ENCODE results near the gene TNRC6B.

The TNRC6B gene

DNA sequence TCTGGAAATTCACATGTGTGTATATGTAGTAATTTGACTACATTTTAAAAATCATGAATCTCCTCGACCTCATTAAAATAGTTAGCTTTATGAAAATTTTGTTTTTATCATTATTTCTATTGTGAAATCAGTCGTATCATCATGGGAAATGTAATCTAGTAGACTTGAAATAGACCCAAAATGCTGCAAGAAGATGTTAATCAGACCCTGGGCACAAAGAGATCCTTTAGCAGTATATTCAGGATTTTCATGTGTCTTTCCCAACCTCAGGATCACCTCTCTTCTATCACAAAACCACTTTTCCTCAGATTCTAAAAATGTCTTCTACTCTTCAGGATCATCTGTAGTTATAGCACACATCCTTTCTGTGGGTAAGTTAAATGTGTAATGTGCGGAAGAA lies 93.7 kb downstream of the TNRC6B start:
- TF ChIP-seq CTCF (conservative IDR thresholded peaks at IDR 0.05), result no peak
- no peak overlapping the region for H3K27ac ChIP-seq

DNA sequence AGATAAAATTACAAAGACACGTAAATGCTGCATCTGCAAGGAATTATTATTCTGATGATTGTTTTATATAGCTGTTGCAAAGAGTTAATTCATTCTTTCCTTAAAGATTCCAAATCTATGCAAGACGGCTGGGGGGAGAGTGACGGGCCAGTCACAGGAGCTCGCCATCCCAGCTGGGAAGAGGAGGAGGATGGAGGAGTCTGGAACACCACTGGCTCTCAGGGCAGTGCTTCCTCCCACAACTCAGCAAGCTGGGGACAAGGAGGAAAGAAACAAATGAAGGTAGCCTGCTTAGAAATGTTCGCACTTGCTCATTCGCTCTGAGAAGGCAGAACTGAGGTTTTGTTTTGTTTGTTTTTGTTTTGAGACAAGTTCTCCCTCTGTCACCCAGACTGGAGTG lies 95.6 kb downstream of the TNRC6B start:
- H3K27ac ChIP-seq, result peak overlapping the region; percentile 89
- TF ChIP-seq CTCF (conservative IDR thresholded peaks at IDR 0.05), result no peak

- TF ChIP-seq CTCF (conservative IDR thresholded peaks at IDR 0.05), result no peak
- H3K27ac ChIP-seq, result peak overlapping the region; percentile 89
Measured at GRCh38 chr22:40276996-40277823, 99.5 kb downstream of the TNRC6B start.

DNA sequence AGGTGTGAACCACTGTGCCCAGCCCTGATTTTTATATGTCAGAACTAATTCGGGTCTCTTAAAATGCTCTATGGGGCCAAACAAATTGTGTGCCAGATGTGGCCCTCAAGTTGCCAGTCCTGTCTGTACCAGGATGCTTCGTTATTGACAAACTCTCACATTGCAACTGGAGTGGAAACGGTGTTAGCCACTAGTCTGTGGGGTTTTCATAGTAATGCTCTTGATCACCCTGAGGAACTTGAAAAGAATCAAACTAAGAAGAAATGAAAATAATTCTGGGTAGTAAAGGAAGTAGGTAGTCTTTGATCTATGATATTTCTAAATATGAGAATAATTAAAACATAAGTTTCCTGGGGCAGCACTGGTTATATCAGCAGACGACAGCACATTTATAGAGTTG lies 101.3 kb downstream of the TNRC6B start:
- no peak overlapping the region for H3K27ac ChIP-seq
- TF ChIP-seq CTCF (conservative IDR thresholded peaks at IDR 0.05), result no peak

DNA sequence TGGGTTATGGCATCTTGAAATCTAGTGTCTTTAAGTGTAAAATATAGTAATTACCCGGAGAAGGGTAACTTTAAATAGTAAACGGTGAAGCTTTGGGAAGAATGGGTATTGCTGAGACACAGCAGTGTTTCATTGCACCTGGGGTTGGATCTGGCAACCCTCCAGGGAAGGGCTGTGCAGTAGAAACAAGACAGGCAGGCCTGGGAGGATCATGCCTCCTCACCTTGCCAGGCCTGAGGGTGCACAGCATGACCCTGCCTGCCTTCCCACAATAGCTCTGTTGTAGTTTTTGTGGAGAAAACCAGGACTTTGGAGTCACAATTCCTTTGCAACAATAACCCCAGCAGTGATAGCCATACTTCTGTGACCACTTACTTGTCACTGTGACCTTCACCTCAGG lies 104.0 kb downstream of the TNRC6B start:
- no peak for TF ChIP-seq CTCF (conservative IDR thresholded peaks at IDR 0.05)
- peak overlapping the region; percentile 31 for H3K27ac ChIP-seq

DNA sequence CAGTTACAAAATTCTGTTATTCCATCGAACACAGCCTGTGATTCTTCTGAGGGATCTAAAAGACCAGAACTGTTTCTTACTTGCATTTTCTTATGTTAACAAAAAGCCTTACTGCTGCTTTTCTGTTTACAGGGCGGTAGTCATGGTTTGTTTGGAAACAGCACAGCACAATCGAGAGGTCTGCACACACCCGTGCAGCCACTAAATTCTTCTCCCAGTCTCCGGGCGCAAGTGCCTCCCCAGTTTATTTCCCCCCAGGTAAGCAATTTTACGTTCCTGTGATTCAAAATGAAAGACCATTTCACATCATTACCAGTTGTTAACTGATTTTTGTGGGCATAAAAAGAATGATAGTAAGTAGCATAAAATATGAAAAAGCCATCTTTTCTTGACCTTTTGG lies 107.8 kb downstream of the TNRC6B start:
- no peak overlapping the region for H3K27ac ChIP-seq
- TF ChIP-seq CTCF (conservative IDR thresholded peaks at IDR 0.05), result no peak

DNA sequence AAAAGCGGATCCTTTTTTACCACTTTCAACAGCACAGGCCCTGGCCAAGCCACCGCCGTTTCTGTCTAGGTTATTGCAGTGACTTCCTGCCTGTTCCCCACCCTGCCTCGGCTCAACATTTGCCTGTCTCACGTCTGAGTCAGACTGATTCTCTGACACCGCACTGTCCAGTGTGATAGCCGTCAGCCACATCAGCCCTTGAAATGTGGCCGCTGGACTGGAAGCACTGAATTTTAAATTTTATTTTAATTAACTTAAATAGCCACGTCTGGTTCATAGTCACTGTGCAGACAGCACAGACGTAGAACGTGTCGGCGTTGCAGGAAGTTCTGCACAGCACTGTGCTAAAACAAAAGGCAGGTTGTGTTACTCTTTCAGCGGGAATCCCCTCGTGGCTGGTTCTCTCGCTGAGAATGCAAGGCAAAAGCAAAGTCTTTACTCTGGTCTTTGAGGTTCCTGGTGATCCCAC lies 112.3 kb downstream of the TNRC6B start:
- no peak for TF ChIP-seq CTCF (conservative IDR thresholded peaks at IDR 0.05)
- H3K27ac ChIP-seq, result no peak overlapping the region

Data from VCaP (cell line).